ENCODE data around the gene MAPKAPK2. TPM values are rescaled to one million over a fixed set of nuclear protein-coding genes. Genes with fewer than 3 reads are reported as not detected.
A peak's percentile ranks its signal among the peaks of the same experiment; 100 is the strongest.
"Not testable (repeated sequence)": the region's sequence is repeated elsewhere in the genome, so short reads cannot be mapped to it uniquely, and the experiment has no call there.

Gene MAPKAPK2
- polyA plus RNA-seq, 3 donors = 1.6 to 56.9 (median 2.2) TPM

GRCh38 chr1:206760590-206760989 lies 75.9 kb downstream of the MAPKAPK2 start:
- intact Hi-C loops (cut with micrococcal nuclease) = no loop called here
- Mint-ChIP-seq H3K4me3 (no peak overlapping the region), H3K27ac (no peak overlapping the region), H3K27me3 (ENCODE audit: low read depth in 3 of 3) (peaks cover 3 to 15% (median 3%) of the 10 kb centered on the region in 3 donors), H3K36me3 (peaks cover 2 to 3% of the 10 kb centered on the region in 2 donors), H3K4me1 (peaks cover 6% of the 10 kb centered on the region), H3K9me3 (peaks cover 0 to 9% (median 3%) of the 10 kb centered on the region in 7 donors)
- peaks cover 8 to 14% of the 10 kb centered on the region in 2 donors for H3K4me1 ChIP-seq (ENCODE audit: control insufficient read depth in 1 of 2, insufficient read depth in 2 of 2, low read length in 2 of 2)
- H4K20me1 ChIP-seq (ENCODE audit: insufficient read depth, low read length) = no peaks in the 10 kb centered on the region
- TF ChIP-seq CTCF (IDR thresholded peaks at IDR 0.05) = no peak
- no peaks in the 10 kb centered on the region for H3K79me2 ChIP-seq (ENCODE audit: insufficient read depth, low read length)
- no peak overlapping the region for H3K9ac ChIP-seq (ENCODE audit: insufficient read depth, low read length, poor library complexity, severe bottlenecking)
- DNase-seq = no peak
- no peaks in the 10 kb centered on the region for H3K27me3 ChIP-seq (ENCODE audit: control insufficient read depth in 2 of 2, insufficient read depth in 2 of 2, low read length in 2 of 2)
- H3K9me3 ChIP-seq (replicated peaks in 1 of 2; ENCODE audit: control insufficient read depth in 1 of 2, insufficient read depth in 1 of 2, low read length in 2 of 2) = peaks cover 0 to 3% of the 10 kb centered on the region in 2 donors
- no peak overlapping the region for H3K4me3 ChIP-seq (replicated peaks in 1 of 3; ENCODE audit: low read depth in 2 of 3, low read length in 3 of 3)
- H3K27ac ChIP-seq (ENCODE audit: low read depth in 1 of 2, low read length in 2 of 2) = no peak overlapping the region
- H3K4me2 ChIP-seq (replicated peaks; ENCODE audit: extremely low read depth, low read length, poor library complexity, severe bottlenecking) = no peak overlapping the region
- no CpG with 5 or more reads among the region's 1 CpG for WGBS (ENCODE audit: insufficient coverage)
- H2AFZ ChIP-seq (ENCODE audit: insufficient read depth, low read depth, low read length, poor library complexity, severe bottlenecking) = no peak overlapping the region
- H3K36me3 ChIP-seq (replicated peaks in 1 of 2; ENCODE audit: control insufficient read depth in 1 of 2, insufficient read depth in 2 of 2, low read length in 2 of 2) = no peaks in the 10 kb centered on the region

- Mint-ChIP-seq H3K9me3 (peaks cover 0 to 9% (median 3%) of the 10 kb centered on the region in 7 donors), H3K27me3 (ENCODE audit: low read depth in 3 of 3) (peaks cover 3 to 15% (median 4%) of the 10 kb centered on the region in 3 donors), H3K27ac (no peak overlapping the region), H3K4me3 (no peak overlapping the region), H3K4me1 (peaks cover 13% of the 10 kb centered on the region), H3K36me3 (peaks cover 2 to 3% of the 10 kb centered on the region in 2 donors)
- no peaks in the 10 kb centered on the region for H4K20me1 ChIP-seq (ENCODE audit: insufficient read depth, low read length)
- no peaks in the 10 kb centered on the region for H3K36me3 ChIP-seq (replicated peaks in 1 of 2; ENCODE audit: control insufficient read depth in 1 of 2, insufficient read depth in 2 of 2, low read length in 2 of 2)
- peaks cover 0 to 3% of the 10 kb centered on the region in 2 donors for H3K9me3 ChIP-seq (replicated peaks in 1 of 2; ENCODE audit: control insufficient read depth in 1 of 2, insufficient read depth in 1 of 2, low read length in 2 of 2)
- no CpG with 5 or more reads among the region's 6 CpGs for WGBS (ENCODE audit: insufficient coverage)
- intact Hi-C loops (cut with micrococcal nuclease) = no loop called here
- no peaks in the 10 kb centered on the region for H3K27me3 ChIP-seq (ENCODE audit: control insufficient read depth in 2 of 2, insufficient read depth in 2 of 2, low read length in 2 of 2)
- TF ChIP-seq CTCF (IDR thresholded peaks at IDR 0.05) = no peak
- H3K9ac ChIP-seq (ENCODE audit: insufficient read depth, low read length, poor library complexity, severe bottlenecking) = no peak overlapping the region
- no peaks in the 10 kb centered on the region for H3K79me2 ChIP-seq (ENCODE audit: insufficient read depth, low read length)
- H2AFZ ChIP-seq (ENCODE audit: insufficient read depth, low read depth, low read length, poor library complexity, severe bottlenecking) = no peak overlapping the region
- H3K27ac ChIP-seq (ENCODE audit: low read depth in 1 of 2, low read length in 2 of 2) = no peak overlapping the region
- DNase-seq = no peak
- peaks cover 15 to 20% of the 10 kb centered on the region in 2 donors for H3K4me1 ChIP-seq (ENCODE audit: control insufficient read depth in 1 of 2, insufficient read depth in 2 of 2, low read length in 2 of 2)
- no peak overlapping the region for H3K4me2 ChIP-seq (replicated peaks; ENCODE audit: extremely low read depth, low read length, poor library complexity, severe bottlenecking)
- H3K4me3 ChIP-seq (replicated peaks in 1 of 3; ENCODE audit: low read depth in 2 of 3, low read length in 3 of 3) = no peak overlapping the region
Observed at GRCh38 chr1:206761159-206761768, 76.6 kb downstream of the MAPKAPK2 start.

GRCh38 chr1:206762741-206763364 lies 78.1 kb downstream of the MAPKAPK2 start:
- peak overlapping the region in 1 of 2 donors; percentile 39 for H3K4me3 Mint-ChIP-seq
- not testable (repeated sequence) for H3K9me3 Mint-ChIP-seq
- peaks cover 22 to 29% of the 10 kb centered on the region in 2 donors for H3K4me1 ChIP-seq (ENCODE audit: control insufficient read depth in 1 of 2, insufficient read depth in 2 of 2, low read length in 2 of 2)

More at GRCh38 chr1:206762741-206763364, 78.1 kb downstream of the MAPKAPK2 start:
- WGBS (ENCODE audit: insufficient coverage) = 83% methylated on average over 1 of the region's 12 CpGs
- H3K36me3 Mint-ChIP-seq; H3K4me3 ChIP-seq (replicated peaks in 1 of 3; ENCODE audit: low read depth in 2 of 3, low read length in 3 of 3); H3K27me3 ChIP-seq (ENCODE audit: control insufficient read depth in 2 of 2, insufficient read depth in 2 of 2, low read length in 2 of 2); H3K27ac ChIP-seq (ENCODE audit: low read depth in 1 of 2, low read length in 2 of 2); H3K27ac Mint-ChIP-seq; DNase-seq; H3K9me3 ChIP-seq (replicated peaks in 1 of 2; ENCODE audit: control insufficient read depth in 1 of 2, insufficient read depth in 1 of 2, low read length in 2 of 2); H3K9ac ChIP-seq (ENCODE audit: insufficient read depth, low read length, poor library complexity, severe bottlenecking); H4K20me1 ChIP-seq (ENCODE audit: insufficient read depth, low read length); H3K4me2 ChIP-seq (replicated peaks; ENCODE audit: extremely low read depth, low read length, poor library complexity, severe bottlenecking); H2AFZ ChIP-seq (ENCODE audit: insufficient read depth, low read depth, low read length, poor library complexity, severe bottlenecking); H3K79me2 ChIP-seq (ENCODE audit: insufficient read depth, low read length); intact Hi-C loops (cut with micrococcal nuclease); H3K36me3 ChIP-seq (replicated peaks in 1 of 2; ENCODE audit: control insufficient read depth in 1 of 2, insufficient read depth in 2 of 2, low read length in 2 of 2): not testable (repeated sequence)
- H3K4me1 Mint-ChIP-seq = peaks cover 25% of the 10 kb centered on the region
- H3K27me3 Mint-ChIP-seq (ENCODE audit: low read depth in 3 of 3) = peaks cover 3 to 19% (median 6%) of the 10 kb centered on the region in 3 donors

Measured in CD14-positive monocyte (primary cell).